ENCODE measurements around the gene USP7. TPM values are rescaled to one million over a fixed set of nuclear protein-coding genes. Genes with fewer than 3 reads are reported as not detected.

Gene USP7
- total RNA-seq, 1 donor from 2014 or later: 96.0 TPM

GRCh38 chr16:8904018-8904430 is 59.7 kb downstream of the USP7 start:
- DNase-seq (ENCODE audit: extremely low read depth, low read depth, low spot score): no peak

GRCh38 chr16:8903004-8903403 is 60.7 kb downstream of the USP7 start:
- no peak for DNase-seq (ENCODE audit: extremely low read depth, low read depth, low spot score)

GRCh38 chr16:8901320-8901861 is 62.3 kb downstream of the USP7 start:
- DNase-seq (ENCODE audit: extremely low read depth, low read depth, low spot score): no peak

- DNase-seq (ENCODE audit: extremely low read depth, low read depth, low spot score): no peak
Measured at GRCh38 chr16:8900343-8900742, 63.4 kb downstream of the USP7 start.

GRCh38 chr16:8899709-8900317 is 63.9 kb downstream of the USP7 start:
- no peak for DNase-seq (ENCODE audit: extremely low read depth, low read depth, low spot score)

GRCh38 chr16:8898660-8899318 is 64.9 kb downstream of the USP7 start:
- DNase-seq (ENCODE audit: extremely low read depth, low read depth, low spot score): no peak

- DNase-seq (ENCODE audit: extremely low read depth, low read depth, low spot score): no peak
Measured at GRCh38 chr16:8894736-8895334, 68.9 kb downstream of the USP7 start.

- DNase-seq (ENCODE audit: extremely low read depth, low read depth, low spot score): no peak
Measured at GRCh38 chr16:8893976-8894690, 69.6 kb downstream of the USP7 start.

GRCh38 chr16:8893426-8893825 is 70.3 kb downstream of the USP7 start:
- DNase-seq (ENCODE audit: extremely low read depth, low read depth, low spot score): no peak

GRCh38 chr16:8892101-8892575 is 71.6 kb downstream of the USP7 start:
- DNase-seq (ENCODE audit: extremely low read depth, low read depth, low spot score): no peak

- no peak for DNase-seq (ENCODE audit: extremely low read depth, low read depth, low spot score)
Measured at GRCh38 chr16:8890549-8890921, 73.2 kb downstream of the USP7 start.

GRCh38 chr16:8889893-8890548 is 73.7 kb downstream of the USP7 start:
- no peak for DNase-seq (ENCODE audit: extremely low read depth, low read depth, low spot score)

- no peak for DNase-seq (ENCODE audit: extremely low read depth, low read depth, low spot score)
Measured at GRCh38 chr16:8888951-8889892, 74.5 kb downstream of the USP7 start.

GRCh38 chr16:8887952-8888560 is 75.7 kb downstream of the USP7 start:
- no peak for DNase-seq (ENCODE audit: extremely low read depth, low read depth, low spot score)

GRCh38 chr16:8887431-8887765 is 76.3 kb downstream of the USP7 start:
- no peak for DNase-seq (ENCODE audit: extremely low read depth, low read depth, low spot score)

- DNase-seq (ENCODE audit: extremely low read depth, low read depth, low spot score): no peak
Measured at GRCh38 chr16:8886593-8887430, 76.9 kb downstream of the USP7 start.

GRCh38 chr16:8885674-8886592 is 77.8 kb downstream of the USP7 start:
- DNase-seq (ENCODE audit: extremely low read depth, low read depth, low spot score): no peak

Data from glomerular endothelial cell (primary cell).